ENCODE results near the gene SORBS1. TPM values are rescaled to one million over a fixed set of nuclear protein-coding genes. Genes with fewer than 3 reads are reported as not detected.
A peak's percentile ranks its signal among the peaks of the same experiment; 100 is the strongest.

The SORBS1 gene
- total RNA-seq, 1 donor from 2014 or later = 116 TPM

DNA sequence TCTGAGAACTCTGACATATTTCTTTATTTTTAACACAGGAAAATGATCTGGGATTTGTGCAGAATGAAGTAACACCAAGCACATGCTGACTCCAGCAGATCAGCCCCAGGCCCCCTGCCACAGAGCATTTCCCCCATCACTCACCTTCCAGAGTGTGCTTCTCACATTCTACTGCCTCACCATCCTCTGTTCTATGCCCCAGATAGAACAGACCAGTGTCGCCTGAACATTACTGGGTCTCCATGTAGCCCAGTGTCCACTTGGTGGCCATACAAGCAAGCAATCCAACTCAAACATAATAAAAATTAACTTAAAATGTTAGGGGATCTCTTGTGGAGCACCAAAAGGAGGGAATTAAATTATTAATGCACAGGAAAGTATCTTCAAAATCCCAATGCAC is 58.8 kb downstream of the SORBS1 start:
- Histone ChIP-seq H3K4me1 (peaks cover 20% of the 10 kb centered on the region), H3K36me3 (no peaks in the 10 kb centered on the region), H3K4me3 (no peak overlapping the region), H3K9me3 (no peaks in the 10 kb centered on the region), H3K27ac (peak overlapping the region; percentile 30), H3K27me3 (no peaks in the 10 kb centered on the region)
- intact Hi-C loops (cut with DNase I) = no loop called here
- DNase-seq (ENCODE audit: extremely low spot score in 2 of 2) = no peak
- TF ChIP-seq POLR2A (IDR thresholded peaks at IDR 0.05) (no peak), CTCF (IDR thresholded peaks at IDR 0.05) (no peak), POLR2AphosphoS5 (IDR thresholded peaks at IDR 0.05; ENCODE audit: insufficient read depth in 1 of 2, low read depth in 1 of 2) (no peak)

DNA sequence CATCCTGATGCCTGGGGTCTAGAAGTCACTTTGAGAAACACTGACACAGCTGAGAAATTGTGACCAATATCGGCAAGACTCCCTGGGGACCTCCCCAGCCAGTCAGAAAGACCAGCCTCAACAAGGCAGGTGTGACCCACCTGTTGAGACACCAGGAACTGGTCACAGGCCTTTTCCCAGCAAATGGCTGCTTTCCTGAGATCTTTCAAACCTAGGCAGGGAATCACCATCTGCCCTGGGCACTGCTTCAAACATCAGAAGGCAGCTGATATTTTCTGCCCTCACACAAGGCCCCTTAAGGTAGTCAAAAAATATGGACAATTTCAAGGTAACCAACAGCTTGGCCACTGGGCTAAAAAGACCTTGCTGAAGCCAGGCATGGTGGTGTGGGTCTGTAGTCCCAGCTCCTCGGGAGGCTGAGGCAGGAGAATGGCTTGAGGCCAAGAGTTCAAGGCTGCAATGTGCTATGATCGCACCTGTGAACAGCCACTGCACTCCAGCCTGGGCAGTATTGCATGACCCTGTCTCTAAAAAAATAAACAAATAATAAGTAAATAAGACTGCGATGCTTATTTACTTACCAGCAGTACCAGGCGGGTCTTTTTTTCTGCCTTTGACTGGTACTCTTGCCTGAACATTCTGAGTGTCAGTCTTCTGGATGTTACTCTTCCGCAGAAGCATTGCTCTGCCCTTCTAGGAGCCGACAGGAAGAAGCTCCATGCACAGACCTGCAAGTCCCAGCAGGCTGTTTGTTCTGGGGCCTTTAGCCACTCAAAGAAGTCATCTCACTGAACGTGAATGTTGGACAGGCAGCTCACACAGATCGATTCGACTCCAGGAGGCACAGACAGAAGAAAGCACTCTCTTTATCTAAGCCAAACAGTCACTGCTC is 59.7 kb downstream of the SORBS1 start:
- H3K27me3 ChIP-seq = no peaks in the 10 kb centered on the region
- H3K36me3 ChIP-seq = no peaks in the 10 kb centered on the region
- H3K9me3 ChIP-seq = no peaks in the 10 kb centered on the region
- H3K4me3 ChIP-seq = no peak overlapping the region
- no peak overlapping the region for H3K27ac ChIP-seq
- intact Hi-C loops (cut with DNase I) = no loop called here
- TF ChIP-seq CTCF (IDR thresholded peaks at IDR 0.05) (no peak), POLR2AphosphoS5 (IDR thresholded peaks at IDR 0.05; ENCODE audit: insufficient read depth in 1 of 2, low read depth in 1 of 2) (no peak), POLR2A (IDR thresholded peaks at IDR 0.05) (no peak)
- no peak for DNase-seq (ENCODE audit: extremely low spot score in 2 of 2)
- peaks cover 15% of the 10 kb centered on the region for H3K4me1 ChIP-seq

DNA sequence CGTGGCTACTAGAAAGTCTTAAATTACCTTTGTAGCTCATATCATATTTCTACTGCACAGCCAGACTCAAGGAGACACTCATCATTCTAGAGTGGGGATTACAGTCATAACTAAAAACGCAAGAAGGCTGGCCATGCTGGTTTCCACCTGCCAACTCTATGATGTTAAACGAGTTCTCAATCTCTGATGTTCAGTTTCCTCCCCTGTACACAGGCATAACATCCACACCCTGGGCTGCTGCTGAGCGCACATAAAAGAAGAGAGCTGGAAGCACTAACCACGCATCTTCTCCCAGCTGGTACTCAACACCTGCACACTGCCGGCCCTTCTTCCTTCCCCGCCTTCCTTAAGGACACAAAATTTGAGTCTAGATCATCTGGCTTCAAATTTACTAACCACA is 60.5 kb downstream of the SORBS1 start:
- intact Hi-C loops (cut with DNase I) = no loop called here
- Histone ChIP-seq H3K36me3 (no peaks in the 10 kb centered on the region), H3K27me3 (no peaks in the 10 kb centered on the region), H3K4me3 (no peak overlapping the region), H3K4me1 (peaks cover 7% of the 10 kb centered on the region), H3K9me3 (no peaks in the 10 kb centered on the region), H3K27ac (no peak overlapping the region)
- DNase-seq (ENCODE audit: extremely low spot score in 2 of 2) = no peak
- TF ChIP-seq CTCF (IDR thresholded peaks at IDR 0.05) (no peak), POLR2AphosphoS5 (IDR thresholded peaks at IDR 0.05; ENCODE audit: insufficient read depth in 1 of 2, low read depth in 1 of 2) (no peak), POLR2A (IDR thresholded peaks at IDR 0.05) (no peak)

GRCh38 chr10:95500097-95500496 is 61.1 kb downstream of the SORBS1 start:
- Histone ChIP-seq H3K27me3 (no peaks in the 10 kb centered on the region), H3K9me3 (no peaks in the 10 kb centered on the region), H3K36me3 (no peaks in the 10 kb centered on the region), H3K27ac (no peak overlapping the region), H3K4me1 (peaks cover 1% of the 10 kb centered on the region), H3K4me3 (no peak overlapping the region)
- TF ChIP-seq POLR2AphosphoS5 (IDR thresholded peaks at IDR 0.05; ENCODE audit: insufficient read depth in 1 of 2, low read depth in 1 of 2) = no peak
- TF ChIP-seq CTCF (IDR thresholded peaks at IDR 0.05) = no peak
- no peak for TF ChIP-seq POLR2A (IDR thresholded peaks at IDR 0.05)
- no peak for DNase-seq (ENCODE audit: extremely low spot score in 2 of 2)
- intact Hi-C loops (cut with DNase I) = no loop called here

- H3K4me1 ChIP-seq = no peaks in the 10 kb centered on the region
- H3K36me3 ChIP-seq = no peaks in the 10 kb centered on the region
- no peaks in the 10 kb centered on the region for H3K27me3 ChIP-seq
- no peaks in the 10 kb centered on the region for H3K9me3 ChIP-seq
- no peak for DNase-seq (ENCODE audit: extremely low spot score in 2 of 2)
- no peak overlapping the region for H3K4me3 ChIP-seq
- intact Hi-C loops (cut with DNase I) = no loop called here
- no peak overlapping the region for H3K27ac ChIP-seq
- TF ChIP-seq CTCF (IDR thresholded peaks at IDR 0.05) (no peak), POLR2AphosphoS5 (IDR thresholded peaks at IDR 0.05; ENCODE audit: insufficient read depth in 1 of 2, low read depth in 1 of 2) (no peak), POLR2A (IDR thresholded peaks at IDR 0.05) (no peak)
Observed at GRCh38 chr10:95499482-95499989, 61.6 kb downstream of the SORBS1 start.
